ENCODE data around the gene AATK.

The AATK gene

GRCh38 chr17:81195941-81196495 lies 30.0 kb upstream of the AATK start:
- DNase-seq = no peak

- no peak for DNase-seq
These were observed 29.2 kb upstream of the AATK start for GRCh38 chr17:81194941-81195901.

- no peak for DNase-seq
These were observed 28.3 kb upstream of the AATK start for GRCh38 chr17:81194225-81194760.

GRCh38 chr17:81193470-81194224 lies 27.6 kb upstream of the AATK start:
- DNase-seq = no peak

GRCh38 chr17:81193051-81193410 lies 27.0 kb upstream of the AATK start:
- no peak for DNase-seq

GRCh38 chr17:81192386-81193050 lies 26.5 kb upstream of the AATK start:
- no peak for DNase-seq

GRCh38 chr17:81191646-81192045 lies 25.6 kb upstream of the AATK start:
- DNase-seq = no peak

- no peak for DNase-seq
These were observed 25.1 kb upstream of the AATK start for GRCh38 chr17:81191116-81191515.

- no peak for DNase-seq
These were observed 24.6 kb upstream of the AATK start for GRCh38 chr17:81190591-81190990.

GRCh38 chr17:81189670-81190530 lies 23.9 kb upstream of the AATK start:
- peak in 22 of 56 donors; percentile 0 to 53 (median 22) for DNase-seq

GRCh38 chr17:81189016-81189415 lies 23.0 kb upstream of the AATK start:
- DNase-seq = no peak

- no peak for DNase-seq
These were observed 22.4 kb upstream of the AATK start for GRCh38 chr17:81188491-81188840.

GRCh38 chr17:81187586-81188490 lies 21.8 kb upstream of the AATK start:
- no peak for DNase-seq

- no peak for DNase-seq
These were observed 21.1 kb upstream of the AATK start for GRCh38 chr17:81187120-81187519.

GRCh38 chr17:81186203-81186602 lies 20.2 kb upstream of the AATK start:
- no peak for DNase-seq

- no peak for DNase-seq
These were observed 18.5 kb upstream of the AATK start for GRCh38 chr17:81184555-81184954.

GRCh38 chr17:81183807-81184206 lies 17.8 kb upstream of the AATK start:
- no peak for DNase-seq

- DNase-seq = no peak
These were observed 17.3 kb upstream of the AATK start for GRCh38 chr17:81183316-81183715.

GRCh38 chr17:81182596-81182995 lies 16.6 kb upstream of the AATK start:
- DNase-seq = no peak

Data from nucleus accumbens (tissue), 56 donors.